Measurements from ENCODE around the gene SDHB. TPM values are rescaled to one million over a fixed set of nuclear protein-coding genes. Genes with fewer than 3 reads are reported as not detected.
A peak's percentile ranks its signal among the peaks of the same experiment; 100 is the strongest.

SDHB gene
- total RNA-seq, 1 donor: 100 TPM

- Histone ChIP-seq H3K4me3 (ENCODE audit: low read length) (no peak overlapping the region), H3K27me3 (ENCODE audit: insufficient read depth, low read length) (no peaks in the 10 kb centered on the region), H3K4me1 (ENCODE audit: insufficient read depth, low read length) (peaks cover 24% of the 10 kb centered on the region), H3K9me3 (ENCODE audit: low read depth, low read length) (no peaks in the 10 kb centered on the region)
Measured at GRCh38 chr1:17016317-17016661, 37.5 kb downstream of the SDHB start.

- Histone ChIP-seq H3K4me3 (ENCODE audit: low read length) (no peak overlapping the region), H3K4me1 (ENCODE audit: insufficient read depth, low read length) (peaks cover 37% of the 10 kb centered on the region), H3K27me3 (ENCODE audit: insufficient read depth, low read length) (no peaks in the 10 kb centered on the region), H3K9me3 (ENCODE audit: low read depth, low read length) (no peaks in the 10 kb centered on the region)
Measured at GRCh38 chr1:17014671-17015567, 38.9 kb downstream of the SDHB start.

GRCh38 chr1:17013491-17014320 lies 40.1 kb downstream of the SDHB start:
- H3K4me3 ChIP-seq (ENCODE audit: low read length): no peak overlapping the region
- H3K9me3 ChIP-seq (ENCODE audit: low read depth, low read length): no peaks in the 10 kb centered on the region
- H3K27me3 ChIP-seq (ENCODE audit: insufficient read depth, low read length): no peaks in the 10 kb centered on the region
- peaks cover 48% of the 10 kb centered on the region for H3K4me1 ChIP-seq (ENCODE audit: insufficient read depth, low read length)

GRCh38 chr1:17012775-17013490 lies 40.9 kb downstream of the SDHB start:
- Histone ChIP-seq H3K4me3 (ENCODE audit: low read length) (no peak overlapping the region), H3K27me3 (ENCODE audit: insufficient read depth, low read length) (no peaks in the 10 kb centered on the region), H3K4me1 (ENCODE audit: insufficient read depth, low read length) (peaks cover 48% of the 10 kb centered on the region), H3K9me3 (ENCODE audit: low read depth, low read length) (no peaks in the 10 kb centered on the region)

- no peaks in the 10 kb centered on the region for H3K9me3 ChIP-seq (ENCODE audit: low read depth, low read length)
- H3K27me3 ChIP-seq (ENCODE audit: insufficient read depth, low read length): no peaks in the 10 kb centered on the region
- H3K4me1 ChIP-seq (ENCODE audit: insufficient read depth, low read length): peaks cover 48% of the 10 kb centered on the region
- peak within 1 kb of the TSS; percentile 60 for H3K4me3 ChIP-seq (ENCODE audit: low read length)
Measured at GRCh38 chr1:17011439-17012307, 42.2 kb downstream of the SDHB start, which contains the start of gene ATP13A2. TSS of gene ATP13A2 (minus strand) at chr1:17011928. CDS start at chr1:17011738, 190 bp downstream.

GRCh38 chr1:17011092-17011438 lies 42.8 kb downstream of the SDHB start:
- peak overlapping the region; percentile 60 for H3K4me3 ChIP-seq (ENCODE audit: low read length)
- no peaks in the 10 kb centered on the region for H3K9me3 ChIP-seq (ENCODE audit: low read depth, low read length)
- H3K4me1 ChIP-seq (ENCODE audit: insufficient read depth, low read length): peaks cover 46% of the 10 kb centered on the region
- H3K27me3 ChIP-seq (ENCODE audit: insufficient read depth, low read length): no peaks in the 10 kb centered on the region

GRCh38 chr1:17009706-17010105 lies 44.1 kb downstream of the SDHB start:
- Histone ChIP-seq H3K9me3 (ENCODE audit: low read depth, low read length) (no peaks in the 10 kb centered on the region), H3K27me3 (ENCODE audit: insufficient read depth, low read length) (no peaks in the 10 kb centered on the region), H3K4me1 (ENCODE audit: insufficient read depth, low read length) (peaks cover 42% of the 10 kb centered on the region), H3K4me3 (ENCODE audit: low read length) (no peak overlapping the region)

GRCh38 chr1:17008208-17008855 lies 45.5 kb downstream of the SDHB start:
- Histone ChIP-seq H3K9me3 (ENCODE audit: low read depth, low read length) (no peaks in the 10 kb centered on the region), H3K27me3 (ENCODE audit: insufficient read depth, low read length) (no peaks in the 10 kb centered on the region), H3K4me3 (ENCODE audit: low read length) (no peak overlapping the region), H3K4me1 (ENCODE audit: insufficient read depth, low read length) (peaks cover 31% of the 10 kb centered on the region)

- H3K4me1 ChIP-seq (ENCODE audit: insufficient read depth, low read length): peaks cover 29% of the 10 kb centered on the region
- H3K27me3 ChIP-seq (ENCODE audit: insufficient read depth, low read length): no peaks in the 10 kb centered on the region
- H3K4me3 ChIP-seq (ENCODE audit: low read length): no peak overlapping the region
- H3K9me3 ChIP-seq (ENCODE audit: low read depth, low read length): no peaks in the 10 kb centered on the region
Measured at GRCh38 chr1:17007121-17007520, 46.7 kb downstream of the SDHB start.

- Histone ChIP-seq H3K4me1 (ENCODE audit: insufficient read depth, low read length) (peaks cover 14% of the 10 kb centered on the region), H3K4me3 (ENCODE audit: low read length) (no peak overlapping the region), H3K9me3 (ENCODE audit: low read depth, low read length) (no peaks in the 10 kb centered on the region), H3K27me3 (ENCODE audit: insufficient read depth, low read length) (no peaks in the 10 kb centered on the region)
Measured at GRCh38 chr1:17005365-17005740, 48.5 kb downstream of the SDHB start.

- Histone ChIP-seq H3K4me3 (ENCODE audit: low read length) (no peak overlapping the region), H3K27me3 (ENCODE audit: insufficient read depth, low read length) (no peaks in the 10 kb centered on the region), H3K4me1 (ENCODE audit: insufficient read depth, low read length) (peaks cover 9% of the 10 kb centered on the region), H3K9me3 (ENCODE audit: low read depth, low read length) (no peaks in the 10 kb centered on the region)
Measured at GRCh38 chr1:17004466-17005364, 49.1 kb downstream of the SDHB start.

- Histone ChIP-seq H3K4me3 (ENCODE audit: low read length) (no peak overlapping the region), H3K27me3 (ENCODE audit: insufficient read depth, low read length) (no peaks in the 10 kb centered on the region), H3K9me3 (ENCODE audit: low read depth, low read length) (no peaks in the 10 kb centered on the region), H3K4me1 (ENCODE audit: insufficient read depth, low read length) (no peaks in the 10 kb centered on the region)
Measured at GRCh38 chr1:17002524-17002902, 51.3 kb downstream of the SDHB start.
